Tibial nerve (tissue), 4 donors: Measurements from ENCODE around the gene METTL24. TPM values are rescaled to one million over a fixed set of nuclear protein-coding genes. Genes with fewer than 3 reads are reported as not detected.

Experiments used
- DNase-seq, 2 donors: peaks; one replicate each; pipeline ENCODE4 v3.0.0-alpha.2; 2019; ENCODE audit warnings: low spot score in 2 of 2
- H3K27ac ChIP-seq, 4 donors: fragments of 200-600 bp; sonication (generic) in 3 of 4; one replicate each; pipeline ENCODE4 v1.5.1; 2017 to 2019; ENCODE audit warnings: mild to moderate bottlenecking in 1 of 4
- H3K27me3 ChIP-seq, 2 donors: fragments of 200-600 bp; sonication (generic) in 1 of 2; one replicate each; pipeline versions ENCODE4 v1.5.1 to v1.6.0; 2017 to 2019
- H3K36me3 ChIP-seq, 3 donors: fragments of 200-600 bp; sonication (generic); one replicate each; pipeline ENCODE4 v1.5.1; 2018 to 2019
- H3K4me1 ChIP-seq, 4 donors: fragments of 200-600 bp; sonication (generic) in 3 of 4; one replicate each; pipeline ENCODE4 v1.5.1; 2017 to 2019
- H3K4me3 ChIP-seq, 4 donors: fragments of 200-600 bp; sonication (generic) in 3 of 4; one replicate each; pipeline ENCODE4 v1.5.1; 2017 to 2019; ENCODE audit warnings: mild to moderate bottlenecking in 1 of 4, moderate library complexity in 1 of 4
- H3K9me3 ChIP-seq, 4 donors: fragments of 200-600 bp; sonication (generic) in 3 of 4; one replicate each; pipeline ENCODE4 v1.5.1; 2017 to 2019
- EP300 ChIP-seq, 2 donors: sonication (generic); formaldehyde crosslinking; IDR thresholded peaks; one replicate each; pipeline ENCODE4 v1.6.1; 2017; ENCODE audit warnings: antibody characterized with exemption in 2 of 2, mild to moderate bottlenecking in 1 of 2
- POLR2A ChIP-seq, 2 donors: fragments of 450-650 bp; IDR thresholded peaks; one replicate each; pipeline ENCODE4 v1.6.1; 2017; ENCODE audit warnings: antibody characterized with exemption in 2 of 2, mild to moderate bottlenecking in 2 of 2, moderate library complexity in 2 of 2
- WGBS, 2 donors: methylation state at CpG; one replicate each; pipeline ENCODE4 v1.1.5; 2018; 5-methylcytosine and 5-hydroxymethylcytosine counted together
- total RNA-seq, 4 donors: library from RNA; depleted of rRNA; stranded (reverse); fragments of >200 nt; gene quantifications; one replicate each; pipeline ENCODE4 v1.1.0, GENCODE V29; 2016
- TF ChIP-seq, protein P1 (sequence below), 5 experiments: fragments of 200-600 bp in 3 of 5; fragments of 450-650 bp in 2 of 5; sonication (generic) in 3 of 5; IDR thresholded peaks; one replicate each; pipeline ENCODE4 v1.5.1; 2016 to 2019; ENCODE audit warnings: antibody characterized with exemption in 5 of 5, mild to moderate bottlenecking in 3 of 5, moderate library complexity in 2 of 5

The METTL24 gene
- total RNA-seq, 4 donors from 2014 or later = 0.63 to 2.4 (median 0.93) TPM

GRCh38 chr6:110390404-110390803 lies 32.3 kb upstream of the METTL24 start:
- 16 to 17% methylated on average over 2 of the region's 2 CpGs for WGBS, 2 donors
- TF ChIP-seq POLR2A (IDR thresholded peaks at IDR 0.05) = no peak
- no peak for TF ChIP-seq EP300 (IDR thresholded peaks at IDR 0.05)
- TF ChIP-seq, protein P1, sequence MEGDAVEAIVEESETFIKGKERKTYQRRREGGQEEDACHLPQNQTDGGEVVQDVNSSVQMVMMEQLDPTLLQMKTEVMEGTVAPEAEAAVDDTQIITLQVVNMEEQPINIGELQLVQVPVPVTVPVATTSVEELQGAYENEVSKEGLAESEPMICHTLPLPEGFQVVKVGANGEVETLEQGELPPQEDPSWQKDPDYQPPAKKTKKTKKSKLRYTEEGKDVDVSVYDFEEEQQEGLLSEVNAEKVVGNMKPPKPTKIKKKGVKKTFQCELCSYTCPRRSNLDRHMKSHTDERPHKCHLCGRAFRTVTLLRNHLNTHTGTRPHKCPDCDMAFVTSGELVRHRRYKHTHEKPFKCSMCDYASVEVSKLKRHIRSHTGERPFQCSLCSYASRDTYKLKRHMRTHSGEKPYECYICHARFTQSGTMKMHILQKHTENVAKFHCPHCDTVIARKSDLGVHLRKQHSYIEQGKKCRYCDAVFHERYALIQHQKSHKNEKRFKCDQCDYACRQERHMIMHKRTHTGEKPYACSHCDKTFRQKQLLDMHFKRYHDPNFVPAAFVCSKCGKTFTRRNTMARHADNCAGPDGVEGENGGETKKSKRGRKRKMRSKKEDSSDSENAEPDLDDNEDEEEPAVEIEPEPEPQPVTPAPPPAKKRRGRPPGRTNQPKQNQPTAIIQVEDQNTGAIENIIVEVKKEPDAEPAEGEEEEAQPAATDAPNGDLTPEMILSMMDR (IDR thresholded peaks at IDR 0.05) = no peak
- Histone ChIP-seq H3K9me3 (no peaks in the 10 kb centered on the region), H3K4me3 (no peak overlapping the region), H3K36me3 (no peaks in the 10 kb centered on the region), H3K27me3 (no peaks in the 10 kb centered on the region), H3K4me1 (peaks cover 0 to 5% (median 0%) of the 10 kb centered on the region in 4 donors), H3K27ac (no peak overlapping the region)
- DNase-seq = no peak

DNA sequence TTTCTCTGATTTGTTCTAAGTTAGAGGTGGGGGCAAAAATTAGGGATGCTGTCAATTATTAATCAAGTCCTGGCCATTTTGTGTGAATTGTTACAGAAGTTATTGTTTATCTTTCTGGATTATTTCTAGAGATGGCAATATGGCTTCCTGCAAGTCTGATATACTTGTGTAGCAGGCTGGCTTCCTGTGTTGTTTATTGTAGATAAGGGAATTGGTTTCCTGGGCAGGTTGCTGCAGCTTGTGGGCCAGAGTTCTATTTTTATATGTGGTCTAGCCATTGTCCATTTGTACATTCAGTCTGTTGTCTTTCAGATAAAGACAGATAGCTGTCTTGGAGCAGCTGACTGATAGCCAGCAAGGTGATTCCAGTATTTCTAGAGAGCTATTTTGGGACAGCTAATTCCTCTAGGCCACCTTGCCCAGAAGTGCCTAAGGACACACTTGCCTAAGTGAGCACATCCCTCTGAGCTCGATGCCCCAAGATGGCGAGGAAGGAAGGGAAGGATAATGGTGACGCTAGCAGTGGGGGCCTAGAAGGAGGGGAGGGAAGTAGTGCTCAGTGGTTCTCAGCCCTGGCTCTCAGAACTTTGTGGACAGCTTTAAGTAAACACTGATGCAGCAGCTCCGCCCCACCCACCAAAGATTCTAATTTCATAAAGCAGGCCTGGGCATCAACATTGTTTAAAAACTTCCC lies 31.7 kb upstream of the METTL24 start:
- TF ChIP-seq EP300 (IDR thresholded peaks at IDR 0.05) (no peak), POLR2A (IDR thresholded peaks at IDR 0.05) (no peak)
- H3K27me3 ChIP-seq = no peaks in the 10 kb centered on the region
- peaks cover 0 to 5% (median 0%) of the 10 kb centered on the region in 4 donors for H3K4me1 ChIP-seq
- H3K36me3 ChIP-seq = no peaks in the 10 kb centered on the region
- no peaks in the 10 kb centered on the region for H3K9me3 ChIP-seq
- no peak overlapping the region for H3K4me3 ChIP-seq
- no peak for DNase-seq
- no peak overlapping the region for H3K27ac ChIP-seq
- 78 to 80% methylated on average over 4 of the region's 4 CpGs for WGBS, 2 donors

GRCh38 chr6:110387986-110388385 lies 29.8 kb upstream of the METTL24 start:
- Histone ChIP-seq H3K27me3 (no peaks in the 10 kb centered on the region), H3K9me3 (no peaks in the 10 kb centered on the region), H3K4me1 (peaks cover 0 to 5% (median 0%) of the 10 kb centered on the region in 4 donors), H3K4me3 (no peak overlapping the region), H3K27ac (no peak overlapping the region), H3K36me3 (no peaks in the 10 kb centered on the region)
- TF ChIP-seq, protein P1 (IDR thresholded peaks at IDR 0.05) = no peak
- TF ChIP-seq EP300 (IDR thresholded peaks at IDR 0.05) = no peak
- no peak for TF ChIP-seq POLR2A (IDR thresholded peaks at IDR 0.05)
- DNase-seq = no peak
- 71 to 81% methylated on average over 2 of the region's 2 CpGs for WGBS, 2 donors

GRCh38 chr6:110385458-110385863 lies 27.3 kb upstream of the METTL24 start:
- TF ChIP-seq POLR2A (IDR thresholded peaks at IDR 0.05) = no peak
- Histone ChIP-seq H3K4me1 (peaks cover 0 to under 1% (median 0%) of the 10 kb centered on the region in 4 donors), H3K27me3 (no peaks in the 10 kb centered on the region), H3K9me3 (no peaks in the 10 kb centered on the region), H3K36me3 (no peaks in the 10 kb centered on the region), H3K27ac (no peak overlapping the region), H3K4me3 (no peak overlapping the region)
- no peak for DNase-seq
- 48 to 59% methylated on average over 1 of the region's 1 CpG for WGBS, 2 donors

DNA sequence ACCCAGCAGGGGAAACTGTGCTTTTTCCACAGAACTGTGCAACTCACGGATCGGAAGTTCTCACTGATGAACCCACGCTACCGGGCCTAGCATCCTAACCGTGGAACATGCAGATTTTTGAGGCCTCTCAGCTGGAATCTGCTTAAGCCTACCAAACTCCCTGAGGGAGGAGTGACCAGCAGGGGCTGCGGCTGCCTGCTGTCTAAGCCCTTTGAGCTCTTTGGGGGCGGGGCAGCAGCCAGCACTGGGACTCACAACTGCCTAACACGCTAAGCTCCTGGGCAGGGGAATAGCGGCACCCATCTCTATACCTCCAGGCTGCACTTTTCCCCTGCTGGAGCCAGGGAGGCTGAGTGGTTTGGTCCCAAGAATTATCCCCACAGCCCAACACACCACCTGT lies 20.4 kb upstream of the METTL24 start:
- Histone ChIP-seq H3K4me1 (no peaks in the 10 kb centered on the region), H3K27ac (no peak overlapping the region), H3K27me3 (no peaks in the 10 kb centered on the region), H3K4me3 (no peak overlapping the region), H3K36me3 (no peaks in the 10 kb centered on the region), H3K9me3 (no peaks in the 10 kb centered on the region)
- no peak for DNase-seq
- WGBS, 2 donors = 70 to 94% methylated on average over 6 of the region's 9 CpGs
- TF ChIP-seq, protein P1 (IDR thresholded peaks at IDR 0.05) = no peak
- TF ChIP-seq POLR2A (IDR thresholded peaks at IDR 0.05) = no peak
- TF ChIP-seq EP300 (IDR thresholded peaks at IDR 0.05) = no peak

- no peak for DNase-seq
- no peaks in the 10 kb centered on the region for H3K9me3 ChIP-seq
- H3K27ac ChIP-seq = no peak overlapping the region
- no peak overlapping the region for H3K4me3 ChIP-seq
- TF ChIP-seq, protein P1 (IDR thresholded peaks at IDR 0.05) = no peak
- no peak for TF ChIP-seq POLR2A (IDR thresholded peaks at IDR 0.05)
- no peak for TF ChIP-seq EP300 (IDR thresholded peaks at IDR 0.05)
- H3K4me1 ChIP-seq = no peaks in the 10 kb centered on the region
- H3K36me3 ChIP-seq = no peaks in the 10 kb centered on the region
- WGBS, 2 donors = 10 to 18% methylated on average over 4 of the region's 4 CpGs
- no peaks in the 10 kb centered on the region for H3K27me3 ChIP-seq
Measured at GRCh38 chr6:110369066-110369465, 10.9 kb upstream of the METTL24 start.
